ENCODE data around the gene SRGAP2B. TPM values are rescaled to one million over a fixed set of nuclear protein-coding genes. Genes with fewer than 3 reads are reported as not detected.
A peak's percentile ranks its signal among the peaks of the same experiment; 100 is the strongest.
"Not testable (repeated sequence)": the region's sequence is repeated elsewhere in the genome, so short reads cannot be mapped to it uniquely, and the experiment has no call there.

The SRGAP2B gene
- total RNA-seq, 1 donor from 2014 or later, result 58.5 TPM

GRCh38 chr1:145114560-145115057 is 19.5 kb upstream of the SRGAP2B start:
- H3K27ac Mint-ChIP-seq (ENCODE audit: unreplicated experiment), result not testable (repeated sequence)

GRCh38 chr1:145112703-145113102 is 17.6 kb upstream of the SRGAP2B start:
- not testable (repeated sequence) for H3K9me3 Mint-ChIP-seq; H3K27me3 Mint-ChIP-seq (ENCODE audit: low read depth); H3K4me1 Mint-ChIP-seq; DNase-seq (ENCODE audit: low read depth, low spot score); H3K36me3 Mint-ChIP-seq (ENCODE audit: low read depth); H3K27ac Mint-ChIP-seq (ENCODE audit: unreplicated experiment); H3K4me3 Mint-ChIP-seq

More at GRCh38 chr1:145114560-145115057, 19.5 kb upstream of the SRGAP2B start:
- H3K4me3 Mint-ChIP-seq; H3K36me3 Mint-ChIP-seq (ENCODE audit: low read depth); H3K4me1 Mint-ChIP-seq; H3K9me3 Mint-ChIP-seq; DNase-seq (ENCODE audit: low read depth, low spot score); H3K27me3 Mint-ChIP-seq (ENCODE audit: low read depth): not testable (repeated sequence)

GRCh38 chr1:145111674-145112073 is 16.5 kb upstream of the SRGAP2B start:
- H3K27me3 Mint-ChIP-seq (ENCODE audit: low read depth); H3K36me3 Mint-ChIP-seq (ENCODE audit: low read depth); DNase-seq (ENCODE audit: low read depth, low spot score); H3K4me3 Mint-ChIP-seq; H3K9me3 Mint-ChIP-seq; H3K4me1 Mint-ChIP-seq; H3K27ac Mint-ChIP-seq (ENCODE audit: unreplicated experiment): not testable (repeated sequence)

- DNase-seq (ENCODE audit: low read depth, low spot score); H3K9me3 Mint-ChIP-seq; H3K27ac Mint-ChIP-seq (ENCODE audit: unreplicated experiment); H3K4me1 Mint-ChIP-seq; H3K4me3 Mint-ChIP-seq; H3K27me3 Mint-ChIP-seq (ENCODE audit: low read depth); H3K36me3 Mint-ChIP-seq (ENCODE audit: low read depth): not testable (repeated sequence)
Measured at GRCh38 chr1:145103294-145103693, 8.2 kb upstream of the SRGAP2B start.

GRCh38 chr1:145101725-145102124 is 6.6 kb upstream of the SRGAP2B start:
- H3K27ac Mint-ChIP-seq (ENCODE audit: unreplicated experiment); H3K36me3 Mint-ChIP-seq (ENCODE audit: low read depth); H3K4me3 Mint-ChIP-seq; H3K27me3 Mint-ChIP-seq (ENCODE audit: low read depth); DNase-seq (ENCODE audit: low read depth, low spot score); H3K9me3 Mint-ChIP-seq; H3K4me1 Mint-ChIP-seq: not testable (repeated sequence)

- DNase-seq (ENCODE audit: low read depth, low spot score); H3K27me3 Mint-ChIP-seq (ENCODE audit: low read depth); H3K36me3 Mint-ChIP-seq (ENCODE audit: low read depth); H3K4me3 Mint-ChIP-seq; H3K4me1 Mint-ChIP-seq; H3K27ac Mint-ChIP-seq (ENCODE audit: unreplicated experiment); H3K9me3 Mint-ChIP-seq: not testable (repeated sequence)
Measured at GRCh38 chr1:145094655-145095211, 395 bp downstream of the SRGAP2B start.

- DNase-seq (ENCODE audit: low read depth, low spot score), result peak; percentile 30
- H3K27me3 Mint-ChIP-seq (ENCODE audit: low read depth); H3K4me1 Mint-ChIP-seq; H3K36me3 Mint-ChIP-seq (ENCODE audit: low read depth); H3K9me3 Mint-ChIP-seq: not testable (repeated sequence)
- Mint-ChIP-seq H3K4me3 (peak overlapping the region; percentile 97), H3K27ac (ENCODE audit: unreplicated experiment) (peak overlapping the region; percentile 96)
Measured at GRCh38 chr1:145093517-145094149, 1.5 kb downstream of the SRGAP2B start.

- H3K36me3 Mint-ChIP-seq (ENCODE audit: low read depth); H3K9me3 Mint-ChIP-seq; H3K4me1 Mint-ChIP-seq; H3K27ac Mint-ChIP-seq (ENCODE audit: unreplicated experiment); DNase-seq (ENCODE audit: low read depth, low spot score); H3K27me3 Mint-ChIP-seq (ENCODE audit: low read depth); H3K4me3 Mint-ChIP-seq: not testable (repeated sequence)
Measured at GRCh38 chr1:145082483-145083255, 12.5 kb downstream of the SRGAP2B start.

- not testable (repeated sequence) for H3K9me3 Mint-ChIP-seq; H3K36me3 Mint-ChIP-seq (ENCODE audit: low read depth); H3K27me3 Mint-ChIP-seq (ENCODE audit: low read depth); H3K4me1 Mint-ChIP-seq; H3K27ac Mint-ChIP-seq (ENCODE audit: unreplicated experiment); H3K4me3 Mint-ChIP-seq; DNase-seq (ENCODE audit: low read depth, low spot score)
Measured at GRCh38 chr1:145080193-145080592, 14.9 kb downstream of the SRGAP2B start.

GRCh38 chr1:145079737-145080136 is 15.4 kb downstream of the SRGAP2B start:
- not testable (repeated sequence) for H3K4me3 Mint-ChIP-seq; H3K4me1 Mint-ChIP-seq; H3K9me3 Mint-ChIP-seq; DNase-seq (ENCODE audit: low read depth, low spot score); H3K36me3 Mint-ChIP-seq (ENCODE audit: low read depth); H3K27ac Mint-ChIP-seq (ENCODE audit: unreplicated experiment); H3K27me3 Mint-ChIP-seq (ENCODE audit: low read depth)

- H3K4me1 Mint-ChIP-seq; H3K36me3 Mint-ChIP-seq (ENCODE audit: low read depth); H3K27ac Mint-ChIP-seq (ENCODE audit: unreplicated experiment); H3K4me3 Mint-ChIP-seq; H3K9me3 Mint-ChIP-seq; DNase-seq (ENCODE audit: low read depth, low spot score); H3K27me3 Mint-ChIP-seq (ENCODE audit: low read depth): not testable (repeated sequence)
Measured at GRCh38 chr1:145078787-145079370, 16.2 kb downstream of the SRGAP2B start.

- not testable (repeated sequence) for H3K4me1 Mint-ChIP-seq; DNase-seq (ENCODE audit: low read depth, low spot score); H3K36me3 Mint-ChIP-seq (ENCODE audit: low read depth); H3K9me3 Mint-ChIP-seq; H3K4me3 Mint-ChIP-seq; H3K27me3 Mint-ChIP-seq (ENCODE audit: low read depth); H3K27ac Mint-ChIP-seq (ENCODE audit: unreplicated experiment)
Measured at GRCh38 chr1:145077872-145078786, 17.0 kb downstream of the SRGAP2B start.

- H3K9me3 Mint-ChIP-seq; H3K4me1 Mint-ChIP-seq; DNase-seq (ENCODE audit: low read depth, low spot score); H3K4me3 Mint-ChIP-seq; H3K27me3 Mint-ChIP-seq (ENCODE audit: low read depth); H3K27ac Mint-ChIP-seq (ENCODE audit: unreplicated experiment); H3K36me3 Mint-ChIP-seq (ENCODE audit: low read depth): not testable (repeated sequence)
Measured at GRCh38 chr1:145076877-145077276, 18.3 kb downstream of the SRGAP2B start.
